ENCODE results near the gene PRKCG.

Gene PRKCG

GRCh38 chr19:53865918-53866864 is 15.8 kb upstream of the PRKCG start:
- TF ChIP-seq CTCF (IDR thresholded peaks at IDR 0.05), result no peak

GRCh38 chr19:53866865-53867224 is 15.2 kb upstream of the PRKCG start:
- no peak for TF ChIP-seq CTCF (IDR thresholded peaks at IDR 0.05)

- TF ChIP-seq CTCF (IDR thresholded peaks at IDR 0.05), result no peak
Observed at GRCh38 chr19:53867225-53868090, 14.5 kb upstream of the PRKCG start, which contains the start of gene MYADM. Gene MYADM (plus strand): TSS chr19:53867883. CDS start chr19:53873530, 5,647 bp downstream.

GRCh38 chr19:53868091-53868891 is 13.7 kb upstream of the PRKCG start:
- TF ChIP-seq CTCF (IDR thresholded peaks at IDR 0.05), result no peak

- no peak for TF ChIP-seq CTCF (IDR thresholded peaks at IDR 0.05)
Observed at GRCh38 chr19:53868892-53869804, 12.8 kb upstream of the PRKCG start.

GRCh38 chr19:53870485-53870844 is 11.5 kb upstream of the PRKCG start:
- TF ChIP-seq CTCF (IDR thresholded peaks at IDR 0.05), result no peak
